ENCODE measurements around the gene CFAP58. TPM values are rescaled to one million over a fixed set of nuclear protein-coding genes. Genes with fewer than 3 reads are reported as not detected.

CFAP58 gene
- total and polyA plus RNA-seq, 2 donors (not counting 3 experiments of a cell fraction or from before 2014, with no cell fraction given) = 0.07 to 0.29 TPM

DNA sequence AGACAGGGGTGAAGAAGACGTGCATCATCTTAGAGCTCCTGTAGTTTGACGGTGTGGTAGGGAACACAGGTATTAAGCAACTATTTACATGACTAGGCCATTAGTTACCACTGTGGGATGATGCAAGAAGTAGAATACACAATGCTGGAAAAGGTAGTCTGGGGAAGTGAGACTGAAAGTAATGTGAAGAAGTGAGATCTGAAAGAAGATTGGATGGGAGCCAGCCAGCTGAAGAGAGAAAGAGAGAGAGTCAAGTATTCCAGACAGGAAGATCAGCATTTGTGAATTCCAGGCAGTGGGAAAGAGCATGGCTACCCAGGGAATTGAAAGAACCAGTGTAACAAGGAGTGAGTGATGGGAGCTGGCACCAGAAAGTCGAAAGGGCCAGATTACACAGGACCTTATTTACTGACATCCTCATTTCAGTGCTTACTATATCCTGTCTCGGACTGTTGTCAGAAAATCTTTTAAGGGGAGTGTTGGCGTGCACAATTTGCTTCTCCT is 4.0 kb upstream of the CFAP58 start:
- H3K9me1 ChIP-seq (replicated peaks; ENCODE audit: control insufficient read depth, extremely low read depth, insufficient read depth, low read length) = no peaks in the 10 kb centered on the region
- no peak overlapping the region for H3K27ac ChIP-seq (ENCODE audit: insufficient read depth, low read depth, low read length)
- peaks cover 13% of the 10 kb centered on the region for H3K4me1 ChIP-seq (ENCODE audit: control insufficient read depth, extremely low read depth, insufficient read depth, low read length)
- DNase-seq (ENCODE audit: low read depth, low spot score) (peak; percentile 55), FAIRE-seq (peak; percentile 48)
- POLR2A ChIA-PET = no interaction called here
- peak overlapping the region; percentile 52 for H2AFZ ChIP-seq (ENCODE audit: low read depth, low read length)
- no peaks in the 10 kb centered on the region for H3K9me3 ChIP-seq (replicated peaks; ENCODE audit: control insufficient read depth, insufficient read depth, low read length)
- BruUV-seq (replicated peaks) = no TSS peak
- intact Hi-C loops (cut with micrococcal nuclease) = loop anchor here (1.0 kb wide), 5 partner anchors 10 to 304 kb away; no protein-coding TSS in a partner anchor
- no peak overlapping the region for H3K4me3 ChIP-seq (replicated peaks in 1 of 3; ENCODE audit: insufficient read depth in 1 of 3, low read depth in 1 of 3, low read length in 3 of 3)
- no peaks in the 10 kb centered on the region for H3K36me3 ChIP-seq (ENCODE audit: control insufficient read depth in 2 of 2, extremely low read depth in 1 of 2, insufficient read depth in 2 of 2, low read length in 2 of 2)
- H3K79me2 ChIP-seq (ENCODE audit: control insufficient read depth, insufficient read depth, low read length) = no peaks in the 10 kb centered on the region
- CTCF ChIA-PET = interaction anchor here (1.5 to 6.0 kb wide), 5 partner anchors 11 to 75 kb away, joined by 5 to 136 read pairs (median 79); partner anchors contain the start of gene ITPRIP
- dilution Hi-C loops (cut with MboI; ENCODE audit: extremely low pct_ligation_motif_present, low sequenced_read_pairs) = no loop called here
- TF ChIP-seq POLR2A (IDR thresholded peaks at IDR 0.05; ENCODE audit: low read depth, low read length) (no peak), GATA2 (IDR thresholded peaks at IDR 0.05; ENCODE audit: insufficient read depth, insufficient read length, low read depth, low read length) (no peak), JUN (IDR thresholded peaks at IDR 0.05; ENCODE audit: borderline replicate concordance, insufficient read depth, insufficient read length, low read depth) (no peak), POLR2AphosphoS5 (IDR thresholded peaks at IDR 0.05; ENCODE audit: insufficient read depth, low read depth, low read length) (no peak), EZH2 (IDR thresholded peaks at IDR 0.05; ENCODE audit: borderline replicate concordance, low read depth, low read length, severe bottlenecking) (no peak), MYC (IDR thresholded peaks at IDR 0.05; ENCODE audit: low read depth, low read length) (no peak), FOS (IDR thresholded peaks at IDR 0.05; ENCODE audit: borderline replicate concordance, insufficient read depth, low read length) (no peak)
- TF ChIP-seq, protein P1, sequence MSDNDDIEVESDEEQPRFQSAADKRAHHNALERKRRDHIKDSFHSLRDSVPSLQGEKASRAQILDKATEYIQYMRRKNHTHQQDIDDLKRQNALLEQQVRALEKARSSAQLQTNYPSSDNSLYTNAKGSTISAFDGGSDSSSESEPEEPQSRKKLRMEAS (IDR thresholded peaks at IDR 0.05; ENCODE audit: insufficient read depth, insufficient read length) = no peak
- TF ChIP-seq, protein P2, sequence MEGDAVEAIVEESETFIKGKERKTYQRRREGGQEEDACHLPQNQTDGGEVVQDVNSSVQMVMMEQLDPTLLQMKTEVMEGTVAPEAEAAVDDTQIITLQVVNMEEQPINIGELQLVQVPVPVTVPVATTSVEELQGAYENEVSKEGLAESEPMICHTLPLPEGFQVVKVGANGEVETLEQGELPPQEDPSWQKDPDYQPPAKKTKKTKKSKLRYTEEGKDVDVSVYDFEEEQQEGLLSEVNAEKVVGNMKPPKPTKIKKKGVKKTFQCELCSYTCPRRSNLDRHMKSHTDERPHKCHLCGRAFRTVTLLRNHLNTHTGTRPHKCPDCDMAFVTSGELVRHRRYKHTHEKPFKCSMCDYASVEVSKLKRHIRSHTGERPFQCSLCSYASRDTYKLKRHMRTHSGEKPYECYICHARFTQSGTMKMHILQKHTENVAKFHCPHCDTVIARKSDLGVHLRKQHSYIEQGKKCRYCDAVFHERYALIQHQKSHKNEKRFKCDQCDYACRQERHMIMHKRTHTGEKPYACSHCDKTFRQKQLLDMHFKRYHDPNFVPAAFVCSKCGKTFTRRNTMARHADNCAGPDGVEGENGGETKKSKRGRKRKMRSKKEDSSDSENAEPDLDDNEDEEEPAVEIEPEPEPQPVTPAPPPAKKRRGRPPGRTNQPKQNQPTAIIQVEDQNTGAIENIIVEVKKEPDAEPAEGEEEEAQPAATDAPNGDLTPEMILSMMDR (IDR thresholded peaks at IDR 0.05; ENCODE audit: extremely low read depth in 1 of 2, insufficient read depth in 1 of 2, low read depth in 1 of 2, low read length in 2 of 2) = no peak
- no peaks in the 10 kb centered on the region for H4K20me1 ChIP-seq (replicated peaks; ENCODE audit: control insufficient read depth, extremely low read depth, insufficient read depth, low read length)
- H3K27me3 ChIP-seq (ENCODE audit: control insufficient read depth in 2 of 2, insufficient read depth in 2 of 2, low read length in 2 of 2) = no peaks in the 10 kb centered on the region
- H3K4me2 ChIP-seq (ENCODE audit: insufficient read depth, low read length) = peak overlapping the region; percentile 13
- H3K9ac ChIP-seq (replicated peaks; ENCODE audit: extremely low read depth, insufficient read depth, low read length) = no peak overlapping the region
